Cardiac septum (tissue), 1 donor: Measurements from ENCODE around the gene SPIRE2. TPM values are rescaled to one million over a fixed set of nuclear protein-coding genes. Genes with fewer than 3 reads are reported as not detected.
"Not testable (repeated sequence)": the region's sequence is repeated elsewhere in the genome, so short reads cannot be mapped to it uniquely, and the experiment has no call there.

ENCODE experiments used
- DNase-seq: peaks from one replicate; pipeline ENCODE4 v3.0.0-alpha.2; 2020; ENCODE audit warnings: low spot score
- intact Hi-C: fragments of 100-400 bp; cut with DNase I; formaldehyde crosslinking; loops from one replicate; pipeline ENCODE4 v1.14.0; 2022
- total RNA-seq: library from RNA; stranded (reverse); fragmentation: NEBNext Ultra II Directional; extraction: Animal tissue kit (Norgen Biotek cat#: 25700); gene quantifications from one replicate; pipeline ENCODE4 v1.2.1, GENCODE V29; 2021
- donor health status: DM: no; HTN: no; CAD: no.

The SPIRE2 gene
- total RNA-seq, 1 donor from 2014 or later = 0.92 TPM

DNA sequence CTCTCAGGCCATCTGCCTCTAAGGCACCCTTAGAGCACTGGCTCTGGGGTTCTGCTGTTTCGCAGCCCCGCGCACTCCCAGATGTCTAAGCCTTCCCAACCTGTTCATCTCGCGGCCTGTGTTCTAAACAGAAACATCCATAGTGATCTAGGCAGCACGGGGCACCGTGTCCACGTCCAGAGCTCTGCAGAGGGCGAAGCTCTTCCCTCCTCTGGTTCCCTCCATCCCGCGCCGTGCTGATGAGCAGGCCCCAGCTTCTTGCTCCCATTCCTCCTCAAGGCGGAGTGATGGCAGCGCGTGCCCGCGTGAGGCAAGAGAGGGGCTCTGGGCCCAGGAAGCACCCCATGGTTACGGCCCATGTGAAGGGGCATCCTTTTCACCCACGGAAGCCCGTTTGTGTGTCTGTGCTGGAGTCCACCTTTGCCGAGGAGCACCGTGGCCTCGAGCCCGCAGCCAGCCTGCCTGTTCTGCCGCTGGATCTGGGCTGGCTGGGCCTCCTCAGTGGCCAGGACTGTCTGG is 3.6 kb downstream of the SPIRE2 start:
- DNase-seq = no peak
- intact Hi-C loops = no loop called here

DNA sequence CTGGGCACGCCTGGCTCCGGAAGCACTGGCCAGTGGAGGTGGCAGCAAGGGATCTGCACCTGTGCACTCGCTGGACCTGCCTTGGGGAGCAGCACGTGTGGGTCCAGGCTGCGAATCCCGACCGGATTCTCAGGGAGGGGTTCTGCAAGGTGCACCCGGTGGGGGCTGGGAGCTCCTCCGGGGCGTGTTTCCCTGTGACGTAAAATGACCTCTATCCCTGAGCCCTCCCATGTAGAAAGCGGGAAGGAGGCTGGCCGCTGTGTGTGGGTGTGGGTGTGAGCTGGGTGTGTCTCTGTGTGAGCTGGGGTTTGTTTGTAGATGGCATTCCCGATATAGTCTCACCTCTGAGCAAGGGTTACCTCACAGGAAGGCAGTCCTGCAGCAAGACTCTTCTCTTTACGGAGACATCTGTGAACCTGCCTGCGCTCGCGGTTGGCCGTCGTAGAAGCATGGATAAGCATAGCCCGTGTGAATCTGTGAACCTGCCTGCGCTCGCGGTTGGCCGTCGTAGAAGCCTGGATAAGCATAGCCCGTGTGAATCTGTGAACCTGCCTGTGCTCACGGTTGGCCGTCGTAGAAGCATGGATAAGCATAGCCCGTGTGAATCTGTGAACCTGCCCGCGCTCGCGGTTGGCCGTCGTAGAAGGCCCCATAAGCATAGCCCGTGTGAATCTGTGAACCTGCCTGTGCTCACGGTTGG is 5.5 kb downstream of the SPIRE2 start:
- DNase-seq = not testable (repeated sequence)

GRCh38 chr16:89834813-89835363 is 6.6 kb downstream of the SPIRE2 start:
- DNase-seq, intact Hi-C loops: not testable (repeated sequence)

More for the DNA sequence above, 5.5 kb downstream of the SPIRE2 start:
- intact Hi-C loops = not testable (repeated sequence)

DNA sequence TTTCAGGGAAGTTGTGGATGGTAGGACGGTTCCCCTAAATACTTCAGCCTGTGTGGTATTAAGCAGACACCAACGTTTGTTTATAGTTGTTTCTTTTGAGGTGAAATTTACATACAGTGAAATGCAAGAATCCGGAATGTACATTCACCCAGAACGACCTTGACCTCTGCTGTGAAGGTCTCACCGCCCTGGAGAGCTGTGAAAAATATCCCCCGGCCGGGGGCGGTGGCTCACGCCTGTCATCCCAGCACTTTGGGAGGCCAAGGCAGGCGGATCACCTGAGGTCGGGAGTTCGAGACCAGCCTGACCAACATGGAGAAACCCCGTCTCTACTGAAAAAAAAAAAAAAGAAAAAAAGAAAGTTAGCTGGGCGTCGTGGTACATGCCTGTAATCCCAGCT is 8.2 kb downstream of the SPIRE2 start:
- DNase-seq, intact Hi-C loops: not testable (repeated sequence)

DNA sequence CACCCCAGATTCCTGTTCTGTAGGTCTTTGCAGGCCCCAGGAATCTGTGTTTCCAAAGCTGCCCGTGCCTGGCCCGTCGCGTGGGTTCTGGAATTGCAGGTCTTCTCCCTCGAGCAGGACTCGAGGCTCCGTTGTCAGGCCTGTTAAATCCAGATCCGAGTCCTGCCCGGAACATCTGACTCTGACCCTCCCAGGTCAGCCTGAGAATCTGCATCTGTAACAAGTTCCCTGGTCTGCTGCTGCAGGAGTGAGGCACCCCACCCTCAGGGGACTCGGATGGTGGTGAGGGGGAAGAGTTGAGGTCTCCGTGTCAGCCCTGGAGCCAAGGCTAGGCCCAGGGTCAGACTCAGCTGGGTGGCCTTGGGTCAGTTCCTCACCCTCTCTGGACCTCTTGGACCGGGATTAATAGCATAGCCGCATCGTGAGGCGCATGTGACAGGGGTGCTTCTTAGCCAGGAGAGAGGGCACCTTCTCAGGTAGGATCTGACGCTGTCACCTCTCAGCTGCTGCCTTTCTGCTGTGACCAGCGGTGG is 8.8 kb downstream of the SPIRE2 start:
- intact Hi-C loops = no loop called here

GRCh38 chr16:89841275-89841674 is 13.0 kb downstream of the SPIRE2 start:
- no peak for DNase-seq
- intact Hi-C loops = no loop called here

More for the DNA sequence above, 8.8 kb downstream of the SPIRE2 start:
- no peak for DNase-seq

DNA sequence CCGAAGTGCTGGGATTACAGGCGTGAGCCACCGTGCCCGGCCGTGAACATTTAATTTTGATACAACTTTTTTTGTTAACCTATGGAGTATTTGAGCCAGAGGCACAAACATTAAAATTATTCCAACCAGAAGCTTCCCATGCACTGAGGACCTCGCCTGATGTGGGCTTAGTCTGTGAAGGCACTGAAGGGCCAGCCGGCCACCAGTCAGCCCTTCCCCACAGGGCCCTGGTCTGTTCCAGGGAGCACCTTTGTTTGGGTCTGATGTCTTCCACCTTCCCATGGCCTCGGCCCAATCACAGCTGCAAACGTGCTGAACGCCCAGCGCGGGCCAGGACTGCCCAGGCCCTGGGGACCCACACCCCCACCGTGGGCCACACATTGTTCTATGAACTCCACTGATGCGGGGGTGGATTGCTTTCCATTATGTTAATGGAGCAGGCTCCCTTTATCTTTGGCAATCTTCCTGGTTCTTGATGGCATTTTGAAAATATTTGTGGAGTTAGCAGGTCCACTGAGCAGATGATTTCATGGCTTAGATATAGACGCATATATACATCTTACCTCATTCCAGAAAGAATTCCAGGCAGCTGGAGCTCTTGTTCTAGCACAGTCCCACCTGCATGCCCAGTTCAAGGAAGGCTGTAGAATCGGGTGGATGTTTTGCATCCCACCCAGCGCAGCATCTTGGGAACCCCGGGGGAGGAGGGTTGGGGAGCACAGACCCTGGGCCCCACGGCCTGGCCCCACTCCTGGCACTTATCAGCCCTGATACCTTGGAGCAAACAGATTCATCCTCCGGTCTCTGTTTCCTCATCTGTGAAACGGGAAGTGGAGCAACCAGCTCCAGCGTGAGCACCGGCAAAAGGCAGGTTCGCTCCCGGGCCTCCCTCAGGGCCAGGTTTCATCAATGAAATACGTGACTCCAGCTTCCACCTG is 14.5 kb downstream of the SPIRE2 start:
- no peak for DNase-seq
- intact Hi-C loops = no loop called here

DNA sequence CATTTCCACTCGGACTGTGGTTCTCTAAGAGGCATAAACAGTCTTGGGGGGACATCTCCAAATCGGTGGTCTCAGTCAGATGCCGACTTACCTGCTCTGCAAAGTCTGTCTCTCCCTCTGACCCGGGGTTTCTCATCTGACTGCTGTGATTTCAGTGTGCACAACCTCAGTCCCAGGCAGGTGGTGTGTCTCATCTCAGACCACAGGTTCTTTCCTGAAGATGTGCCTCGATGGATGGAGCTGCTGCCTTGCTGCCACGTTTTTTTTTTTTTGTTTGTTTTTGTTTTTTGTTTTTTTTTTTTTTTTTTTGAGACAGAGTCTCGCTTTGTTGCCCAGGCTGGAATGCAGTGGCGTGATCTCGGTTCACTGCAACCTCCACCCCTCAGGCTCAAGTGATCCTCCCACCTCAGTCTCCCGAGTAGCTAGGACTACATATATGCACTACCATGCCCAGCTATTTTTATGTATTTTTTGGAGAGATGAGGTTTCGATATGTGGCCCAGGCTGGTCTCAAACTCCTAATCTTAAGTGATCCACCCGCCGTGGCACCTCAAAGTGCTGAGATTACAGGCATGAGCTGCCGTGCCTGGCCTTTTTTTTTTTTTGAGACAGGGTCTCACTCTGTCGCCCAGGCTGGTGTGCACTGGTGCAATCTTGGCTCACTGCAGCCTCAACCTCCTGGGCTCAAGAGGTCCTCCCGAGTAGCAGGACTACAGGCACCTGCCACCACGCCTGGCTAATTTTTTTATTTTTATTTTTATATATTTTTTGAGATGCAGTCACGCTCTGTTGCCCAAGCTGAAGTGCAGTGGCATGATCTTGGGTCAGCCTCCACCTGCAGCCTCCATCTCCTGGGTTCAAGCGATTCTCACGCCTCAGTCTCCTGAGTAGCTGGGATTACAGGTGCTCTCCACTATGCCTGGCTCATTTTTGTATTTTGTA is 15.4 kb downstream of the SPIRE2 start:
- DNase-seq = no peak
- intact Hi-C loops = no loop called here

GRCh38 chr16:89844739-89845339 is 16.6 kb downstream of the SPIRE2 start:
- DNase-seq = no peak
- intact Hi-C loops = no loop called here

GRCh38 chr16:89845417-89845816 is 17.1 kb downstream of the SPIRE2 start:
- DNase-seq = no peak
- intact Hi-C loops = no loop called here

- intact Hi-C loops = no loop called here
- DNase-seq = no peak
These were observed 19.0 kb downstream of the SPIRE2 start for GRCh38 chr16:89847051-89847939.

DNA sequence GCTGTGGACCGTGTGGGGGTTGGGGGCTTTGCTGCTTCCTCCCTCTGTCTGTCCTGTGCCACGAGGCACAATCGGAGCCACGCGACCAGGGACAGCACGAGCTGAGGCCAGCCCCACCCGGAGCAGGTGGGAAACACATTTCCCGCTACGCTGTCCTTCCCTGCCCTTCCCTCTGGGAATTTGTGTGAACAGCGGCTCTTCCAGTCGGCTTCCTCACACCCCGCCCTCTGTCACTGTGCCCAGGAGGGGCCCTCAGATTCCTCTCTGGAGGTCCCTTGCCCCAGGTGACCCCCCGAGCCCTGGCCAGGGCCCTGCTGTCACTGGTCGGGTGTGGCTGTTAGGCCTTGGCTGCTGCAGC is 19.6 kb downstream of the SPIRE2 start:
- no peak for DNase-seq

GRCh38 chr16:89848974-89849373 is 20.7 kb downstream of the SPIRE2 start:
- intact Hi-C loops = no loop called here
- no peak for DNase-seq

More for the DNA sequence above, 19.6 kb downstream of the SPIRE2 start:
- intact Hi-C loops = no loop called here

DNA sequence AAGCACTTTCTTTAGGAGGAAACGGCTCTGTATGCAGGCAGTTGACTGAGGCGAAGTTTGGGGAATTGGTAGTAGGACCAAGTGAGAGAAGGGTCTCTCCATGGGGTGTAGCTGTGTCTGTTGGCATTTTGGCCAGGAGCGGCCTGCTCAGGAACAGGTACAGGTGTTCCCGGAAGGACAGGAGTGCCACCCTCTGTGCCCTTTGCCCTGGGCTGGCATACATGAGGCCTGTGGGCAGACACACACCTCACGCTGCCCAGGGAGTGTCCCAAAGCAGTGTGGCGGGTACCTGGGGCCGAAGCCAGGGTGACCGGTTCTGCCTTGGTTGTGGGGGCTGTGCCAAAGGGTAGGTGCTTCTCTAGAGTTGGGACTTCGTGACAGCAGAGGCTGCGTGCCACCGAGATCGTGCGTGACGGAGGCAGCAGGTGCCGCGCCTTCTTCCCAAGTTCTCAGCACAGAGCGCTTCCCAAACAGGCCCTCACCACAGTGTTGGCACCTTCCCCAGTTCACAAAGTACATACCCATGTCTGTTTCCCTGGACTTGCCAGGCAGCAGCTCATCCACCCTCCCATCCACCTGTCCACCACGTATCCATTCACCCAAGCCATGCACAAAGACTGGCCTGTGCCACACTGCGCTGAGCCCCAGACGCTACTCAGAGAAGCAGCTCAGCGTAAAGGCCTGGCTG is 25.2 kb downstream of the SPIRE2 start:
- no peak for DNase-seq
- intact Hi-C loops = no loop called here

GRCh38 chr16:89855301-89855945 is 27.1 kb downstream of the SPIRE2 start:
- intact Hi-C loops = no loop called here

DNA sequence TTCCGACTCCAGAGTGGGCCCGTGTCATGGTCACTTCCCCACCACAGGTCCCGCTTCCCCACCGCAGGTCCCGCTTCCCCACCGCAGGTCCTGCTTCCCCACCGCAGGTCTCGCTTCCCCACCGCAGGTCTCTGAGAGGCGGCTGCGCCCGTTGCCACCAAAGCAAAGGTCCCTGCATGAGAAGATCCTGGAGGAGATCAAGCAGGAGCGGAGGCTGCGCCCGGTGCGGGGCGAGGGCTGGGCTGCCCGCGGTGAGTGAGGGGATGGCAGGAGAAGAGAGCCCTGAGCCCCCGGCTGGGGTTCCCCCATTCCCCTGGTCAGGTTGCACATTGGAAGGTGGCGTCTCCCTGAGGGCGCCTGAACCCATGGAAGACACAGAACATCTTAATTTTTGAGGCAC is 27.7 kb downstream of the SPIRE2 start:
- intact Hi-C loops = no loop called here
- no peak for DNase-seq

More at GRCh38 chr16:89855301-89855945, 27.1 kb downstream of the SPIRE2 start:
- no peak for DNase-seq
